CD8-positive, alpha-beta memory T cell (primary cell): ENCODE results near the gene IFI16. TPM values are rescaled to one million over a fixed set of nuclear protein-coding genes. Genes with fewer than 3 reads are reported as not detected.
A peak's percentile ranks its signal among the peaks of the same experiment; 100 is the strongest.

ENCODE experiments used
- CTCF ChIA-PET: fragments of 350-600 bp; sonication (Branson Sonifier 250); formaldehyde crosslinking; loops from one replicate; lab custom pipeline; 2021; ENCODE audit warnings: antibody characterized with exemption; lab: Charles Lee
- POLR2A ChIA-PET: fragments of 350-600 bp; sonication (Branson Sonifier 250); formaldehyde crosslinking; loops from one replicate; lab custom pipeline; 2021; ENCODE audit warnings: antibody characterized with exemption; lab: Charles Lee
- DNase-seq, 5 donors: peaks; one replicate each; pipeline versions ENCODE4 v3.0.0 to v3.0.0-alpha.2; 2020 to 2022; ENCODE audit warnings: mixed read lengths in 1 of 5
- H3K27ac ChIP-seq: one replicate; pipeline ENCODE4 v1.7.0; 2013; ENCODE audit warnings: low read depth, mild to moderate bottlenecking, low read length, moderate library complexity
- H3K27me3 ChIP-seq: 2 replicates; pipeline ENCODE4 v1.7.0; 2013; ENCODE audit warnings: low read length, mild to moderate bottlenecking; ENCODE audit not compliant: insufficient read depth, poor library complexity, severe bottlenecking
- H3K36me3 ChIP-seq: 2 replicates; pipeline ENCODE4 v1.7.0; 2013; ENCODE audit warnings: mild to moderate bottlenecking, low read length, moderate library complexity; ENCODE audit not compliant: insufficient read depth
- H3K4me1 ChIP-seq: 2 replicates; pipeline ENCODE4 v1.7.0; 2013; ENCODE audit warnings: mild to moderate bottlenecking, low read length, moderate library complexity; ENCODE audit not compliant: insufficient read depth
- H3K4me3 ChIP-seq: 2 replicates; pipeline ENCODE4 v1.7.0; 2013; ENCODE audit warnings: mild to moderate bottlenecking, low read length
- H3K9me3 ChIP-seq: 2 replicates; pipeline ENCODE4 v1.7.0; 2013; ENCODE audit warnings: mild to moderate bottlenecking, low read length
- H3K27ac Mint-ChIP-seq, 8 donors: one replicate each; pipeline ENCODE4 v1.8.0; 2020 to 2021; ENCODE audit warnings: mixed read lengths in 8 of 8, mild to moderate bottlenecking in 6 of 8, inconsistent platforms in 3 of 8, moderate library complexity in 3 of 8
- H3K27me3 Mint-ChIP-seq, 2 donors: one replicate each; pipeline ENCODE4 v1.8.0; 2020 to 2021; ENCODE audit warnings: mixed read lengths in 2 of 2, mild to moderate bottlenecking in 1 of 2, moderate library complexity in 1 of 2
- H3K36me3 Mint-ChIP-seq, 3 donors: one replicate each; pipeline ENCODE4 v1.8.0; 2020 to 2021; ENCODE audit warnings: mixed read lengths in 3 of 3, inconsistent platforms in 1 of 3, mild to moderate bottlenecking in 1 of 3
- H3K4me1 Mint-ChIP-seq, 3 donors: one replicate each; pipeline ENCODE4 v1.8.0; 2020 to 2021; ENCODE audit warnings: mixed read lengths in 3 of 3, inconsistent platforms in 1 of 3, mild to moderate bottlenecking in 1 of 3
- H3K4me3 Mint-ChIP-seq, 7 donors: one replicate each; pipeline ENCODE4 v1.8.0; 2020 to 2021; ENCODE audit warnings: mixed read lengths in 7 of 7, mild to moderate bottlenecking in 6 of 7, moderate library complexity in 4 of 7, inconsistent platforms in 2 of 7
- H3K9me3 Mint-ChIP-seq, 5 donors: one replicate each; pipeline ENCODE4 v1.8.0; 2020 to 2022; ENCODE audit warnings: mixed read lengths in 5 of 5, mild to moderate bottlenecking in 3 of 5, moderate library complexity in 2 of 5, inconsistent platforms in 1 of 5
- polyA plus RNA-seq: library from polyadenylated mRNA; unstranded; fragments of 300-500 nt; fragmentation: Illumina TruSeq; gene quantifications from one replicate; pipeline ENCODE4 v1.2.3, GENCODE V29; 2021
- total RNA-seq, 2 experiments: library from RNA; stranded (reverse); gene quantifications; one replicate each; pipeline ENCODE4 v1.2.3, GENCODE V29; 2021

Gene IFI16
- total and polyA plus RNA-seq, 3 experiments from 2014 or later, result 126 to 186 (median 175) TPM

DNA sequence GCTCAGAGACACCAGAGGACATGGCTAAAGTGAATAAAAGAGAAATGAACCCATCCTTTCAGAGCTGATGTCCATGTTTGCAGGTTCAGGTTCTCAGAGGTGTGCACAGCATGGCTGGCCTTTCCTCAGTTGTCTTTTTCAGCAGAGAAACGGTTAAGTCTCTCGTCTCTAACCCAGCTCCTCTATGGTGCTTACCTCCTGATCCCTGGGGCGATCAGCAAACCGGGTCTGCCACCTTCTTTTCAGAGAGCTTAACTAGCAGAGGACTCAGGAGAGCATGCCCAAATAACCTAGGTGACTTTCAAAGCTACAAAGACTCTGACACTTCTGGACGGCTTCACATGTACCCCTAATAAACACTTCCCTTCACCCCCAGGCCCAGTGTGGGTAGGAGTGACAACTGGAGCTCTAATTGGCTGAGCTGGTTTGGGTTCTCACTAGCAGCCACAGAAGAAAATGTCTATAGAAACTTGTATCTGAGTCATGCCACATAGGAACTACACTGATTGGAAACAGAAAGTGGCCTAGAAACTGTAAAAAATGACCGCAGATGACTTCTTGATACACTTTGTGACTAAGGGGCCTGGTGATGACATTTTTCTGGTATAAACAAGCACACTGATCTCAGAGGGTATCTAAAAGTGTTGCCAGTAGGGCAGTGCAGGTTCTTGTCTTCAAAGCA lies 66.9 kb downstream of the IFI16 start, which contains the start of gene AIM2:
Gene AIM2 (minus strand): TSS at position 329 of the 682 bp plus-strand sequence. CDS start 3,267 bp downstream, outside the sequence.
- peak; percentile 13 to 85 (median 64) for DNase-seq
- H3K27me3 Mint-ChIP-seq, result no peaks in the 10 kb centered on the region
- Histone ChIP-seq H3K27ac (peak within 1 kb of the TSS; percentile 89), H3K27me3 (no peaks in the 10 kb centered on the region), H3K36me3 (no peaks in the 10 kb centered on the region), H3K4me3 (peak within 1 kb of the TSS; percentile 49), H3K9me3 (no peaks in the 10 kb centered on the region), H3K4me1 (peaks cover 31% of the 10 kb centered on the region)
- peaks cover 34 to 49% (median 48%) of the 10 kb centered on the region in 3 donors for H3K4me1 Mint-ChIP-seq
- no peaks in the 10 kb centered on the region for H3K9me3 Mint-ChIP-seq
- H3K27ac Mint-ChIP-seq, result peak within 1 kb of the TSS; percentile 87 to 98 (median 97)
- POLR2A ChIA-PET, result interaction anchor here (0.5 to 1.2 kb wide), 3 partner anchors 8 to 350 kb away, joined by 3 to 8 read pairs (median 4); partner anchors contain the start of gene IFI16
- peaks cover 0 to 10% (median 0%) of the 10 kb centered on the region in 3 donors for H3K36me3 Mint-ChIP-seq
- peak within 1 kb of the TSS; percentile 78 to 91 (median 83) for H3K4me3 Mint-ChIP-seq
- CTCF ChIA-PET, result interaction anchor here (0.9 to 2.7 kb wide), 5 partner anchors 9 to 873 kb away, joined by 3 to 14 read pairs (median 4); no protein-coding TSS in a partner anchor

DNA sequence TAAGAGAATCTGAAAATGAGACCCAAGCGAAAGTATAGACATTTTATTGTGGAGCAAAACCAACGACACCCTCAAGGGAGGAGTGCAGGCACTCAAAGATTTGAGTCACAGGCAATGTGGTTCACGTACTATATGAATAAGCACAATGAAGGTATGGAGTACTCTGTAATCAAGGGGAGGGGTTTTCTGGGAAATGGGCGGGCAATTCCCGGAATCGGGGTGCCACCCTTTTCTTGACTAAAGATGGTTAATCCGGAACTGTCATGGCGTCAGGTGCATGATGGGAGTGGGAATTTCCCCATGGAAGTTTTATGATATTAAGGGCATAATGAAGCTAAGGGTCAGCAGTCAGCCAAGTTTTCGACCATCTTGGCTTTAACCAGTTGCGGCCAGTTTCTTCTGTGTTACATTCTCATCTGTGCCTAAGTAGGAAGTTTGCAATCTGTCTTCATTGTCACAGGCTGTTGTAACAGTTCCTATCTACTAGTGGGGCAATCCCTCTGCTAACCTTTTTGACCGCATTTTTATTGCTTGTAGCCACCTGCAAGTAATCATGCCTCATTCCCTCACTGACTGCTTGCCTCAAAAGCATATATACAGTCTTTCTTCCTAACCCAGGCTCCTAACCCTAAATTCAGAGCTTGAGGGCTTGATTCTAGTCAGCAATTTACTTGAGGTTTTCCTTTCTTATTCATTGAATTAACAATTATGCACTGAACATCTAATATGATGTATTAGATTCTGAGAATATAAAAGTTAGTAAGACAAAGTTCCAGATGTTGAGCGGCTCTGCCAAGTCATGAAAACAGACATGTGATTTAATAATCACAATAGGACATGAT lies 67.6 kb downstream of the IFI16 start:
- Mint-ChIP-seq H3K4me1 (peaks cover 34 to 48% (median 42%) of the 10 kb centered on the region in 3 donors), H3K27ac (peak overlapping the region; percentile 87 to 98 (median 97)), H3K9me3 (no peaks in the 10 kb centered on the region), H3K27me3 (no peaks in the 10 kb centered on the region), H3K4me3 (peak overlapping the region; percentile 77 to 91 (median 83)), H3K36me3 (peaks cover 0 to 10% (median 0%) of the 10 kb centered on the region in 3 donors)
- ChIA-PET CTCF (interaction anchor here (1.2 to 2.7 kb wide), 4 partner anchors 10 to 874 kb away, joined by 3 to 14 read pairs (median 4); no protein-coding TSS in a partner anchor), POLR2A (interaction anchor here (0.5 to 1.2 kb wide), 2 partner anchors 9 to 351 kb away, joined by 3 to 8 read pairs; no protein-coding TSS in a partner anchor)
- Histone ChIP-seq H3K27me3 (no peaks in the 10 kb centered on the region), H3K4me1 (peaks cover 31% of the 10 kb centered on the region), H3K27ac (peak overlapping the region; percentile 89), H3K9me3 (no peaks in the 10 kb centered on the region), H3K36me3 (no peaks in the 10 kb centered on the region), H3K4me3 (peak overlapping the region; percentile 49)
- peak in 4 of 5 donors; percentile 73 to 91 (median 84) for DNase-seq

GRCh38 chr1:159079525-159079924 lies 69.8 kb downstream of the IFI16 start:
- POLR2A ChIA-PET, result no interaction called here

DNA sequence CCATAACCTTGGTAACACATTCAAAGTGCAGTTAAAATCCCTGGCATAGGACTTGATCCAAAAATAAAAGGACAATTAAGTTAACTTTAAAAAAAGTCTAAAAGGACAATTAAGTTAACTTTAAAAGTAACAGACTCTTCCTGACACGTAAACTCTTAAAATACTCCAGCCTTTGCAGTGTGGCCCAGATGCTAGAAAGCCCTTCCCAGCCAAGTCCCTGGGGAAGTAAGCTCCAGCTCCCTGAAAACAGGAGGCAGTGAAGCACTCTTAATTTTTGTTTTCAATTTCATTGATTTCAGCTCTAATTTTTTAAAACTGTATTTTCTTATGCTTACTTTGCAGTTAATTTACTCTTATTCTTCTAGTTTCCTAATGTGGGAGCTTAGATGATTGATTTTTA lies 71.9 kb downstream of the IFI16 start:
- H3K27me3 Mint-ChIP-seq, result no peaks in the 10 kb centered on the region
- ChIA-PET POLR2A (no interaction called here), CTCF (interaction anchor here (2.7 kb wide), 1 partner anchor 10 kb away, joined by 11 read pairs; no protein-coding TSS in a partner anchor)
- H3K9me3 ChIP-seq, result no peaks in the 10 kb centered on the region
- DNase-seq, result no peak
- H3K27ac Mint-ChIP-seq, result no peak overlapping the region
- no peak overlapping the region for H3K27ac ChIP-seq
- H3K4me1 ChIP-seq, result peaks cover 14% of the 10 kb centered on the region
- H3K4me3 ChIP-seq, result no peak overlapping the region
- no peaks in the 10 kb centered on the region for H3K27me3 ChIP-seq
- peaks cover 15 to 16% (median 16%) of the 10 kb centered on the region in 3 donors for H3K4me1 Mint-ChIP-seq
- no peaks in the 10 kb centered on the region for H3K36me3 ChIP-seq
- no peak overlapping the region for H3K4me3 Mint-ChIP-seq
- H3K9me3 Mint-ChIP-seq, result no peaks in the 10 kb centered on the region
- peaks cover 0 to 2% (median 0%) of the 10 kb centered on the region in 3 donors for H3K36me3 Mint-ChIP-seq

More at GRCh38 chr1:159079525-159079924, 69.8 kb downstream of the IFI16 start:
- Mint-ChIP-seq H3K27me3 (no peaks in the 10 kb centered on the region), H3K9me3 (no peaks in the 10 kb centered on the region), H3K36me3 (peaks cover 0 to 4% (median 0%) of the 10 kb centered on the region in 3 donors), H3K4me1 (peaks cover 34 to 36% (median 36%) of the 10 kb centered on the region in 3 donors), H3K4me3 (no peak overlapping the region), H3K27ac (peak overlapping the region in 3 of 8 donors; percentile 17 to 58 (median 43))
- H3K4me1 ChIP-seq, result peaks cover 31% of the 10 kb centered on the region
- CTCF ChIA-PET, result no interaction called here
- no peak for DNase-seq
- no peak overlapping the region for H3K4me3 ChIP-seq
- no peaks in the 10 kb centered on the region for H3K36me3 ChIP-seq
- no peaks in the 10 kb centered on the region for H3K27me3 ChIP-seq
- no peaks in the 10 kb centered on the region for H3K9me3 ChIP-seq
- no peak overlapping the region for H3K27ac ChIP-seq

- Mint-ChIP-seq H3K4me1 (peaks cover 2% of the 10 kb centered on the region in 3 donors), H3K36me3 (no peaks in the 10 kb centered on the region), H3K4me3 (no peak overlapping the region), H3K27me3 (no peaks in the 10 kb centered on the region), H3K9me3 (no peaks in the 10 kb centered on the region), H3K27ac (no peak overlapping the region)
- no peaks in the 10 kb centered on the region for H3K9me3 ChIP-seq
- H3K27ac ChIP-seq, result no peak overlapping the region
- CTCF ChIA-PET, result interaction anchor here (2.7 kb wide), 1 partner anchor 11 kb away, joined by 11 read pairs; no protein-coding TSS in a partner anchor
- H3K27me3 ChIP-seq, result no peaks in the 10 kb centered on the region
- H3K4me1 ChIP-seq, result no peaks in the 10 kb centered on the region
- no peaks in the 10 kb centered on the region for H3K36me3 ChIP-seq
- DNase-seq, result no peak
- POLR2A ChIA-PET, result no interaction called here
- H3K4me3 ChIP-seq, result no peak overlapping the region
These were observed 73.3 kb downstream of the IFI16 start for GRCh38 chr1:159083013-159083412.

DNA sequence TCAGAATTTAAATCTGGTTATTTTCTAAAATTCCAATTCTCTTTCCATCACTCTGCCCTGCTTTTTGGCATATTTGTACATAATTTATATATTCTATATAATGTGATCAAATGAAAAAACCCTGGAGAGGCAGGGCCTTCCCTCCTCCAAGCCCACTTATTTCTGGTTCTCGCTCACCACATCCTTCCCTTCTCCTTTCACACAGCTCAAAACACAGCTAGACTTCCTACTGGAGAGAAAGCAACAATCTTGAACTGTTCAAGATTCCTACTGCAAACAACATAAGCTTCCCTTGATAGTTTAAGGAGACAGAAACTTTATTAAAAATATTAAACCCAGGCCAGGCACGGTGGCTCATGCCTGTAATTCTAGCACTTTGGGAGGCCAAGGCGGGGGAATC lies 74.4 kb downstream of the IFI16 start:
- H3K27me3 ChIP-seq, result no peaks in the 10 kb centered on the region
- H3K27ac ChIP-seq, result no peak overlapping the region
- no peaks in the 10 kb centered on the region for H3K27me3 Mint-ChIP-seq
- no peaks in the 10 kb centered on the region for H3K4me1 ChIP-seq
- no peak overlapping the region for H3K4me3 ChIP-seq
- H3K9me3 ChIP-seq, result no peaks in the 10 kb centered on the region
- POLR2A ChIA-PET, result no interaction called here
- H3K9me3 Mint-ChIP-seq, result no peaks in the 10 kb centered on the region
- H3K36me3 Mint-ChIP-seq, result no peaks in the 10 kb centered on the region
- DNase-seq, result no peak
- peaks cover 0 to 2% (median 0%) of the 10 kb centered on the region in 3 donors for H3K4me1 Mint-ChIP-seq
- no peak overlapping the region for H3K4me3 Mint-ChIP-seq
- H3K36me3 ChIP-seq, result no peaks in the 10 kb centered on the region
- CTCF ChIA-PET, result interaction anchor here (2.7 kb wide), 1 partner anchor 12 kb away, joined by 11 read pairs; no protein-coding TSS in a partner anchor
- H3K27ac Mint-ChIP-seq, result no peak overlapping the region

GRCh38 chr1:159084867-159085266 lies 75.2 kb downstream of the IFI16 start:
- CTCF ChIA-PET, result interaction anchor here (1.9 kb wide), 1 partner anchor 13 kb away, joined by 5 read pairs; no protein-coding TSS in a partner anchor
- Histone ChIP-seq H3K9me3 (no peaks in the 10 kb centered on the region), H3K27ac (no peak overlapping the region), H3K27me3 (no peaks in the 10 kb centered on the region), H3K4me3 (no peak overlapping the region), H3K36me3 (no peaks in the 10 kb centered on the region), H3K4me1 (no peaks in the 10 kb centered on the region)
- Mint-ChIP-seq H3K27ac (no peak overlapping the region), H3K4me1 (peaks cover 0 to 5% (median 0%) of the 10 kb centered on the region in 3 donors), H3K36me3 (no peaks in the 10 kb centered on the region), H3K27me3 (no peaks in the 10 kb centered on the region), H3K9me3 (no peaks in the 10 kb centered on the region), H3K4me3 (no peak overlapping the region)
- no peak for DNase-seq
- POLR2A ChIA-PET, result no interaction called here
